ENCODE results near the gene LYRM1. TPM values are rescaled to one million over a fixed set of nuclear protein-coding genes. Genes with fewer than 3 reads are reported as not detected.

The LYRM1 gene
- total RNA-seq, 2 donors from 2014 or later = 26.1 to 64.5 TPM

- intact Hi-C loops (cut with DNase I) = no loop called here
- H3K4me1 ChIP-seq (replicated peaks) = no peaks in the 10 kb centered on the region
- DNase-seq (ENCODE audit: low spot score) = no peak
- H3K27ac ChIP-seq = no peak overlapping the region
- WGBS = 92% methylated on average over 8 of the region's 8 CpGs
- H3K36me3 ChIP-seq = no peaks in the 10 kb centered on the region
- TF ChIP-seq CTCF (IDR thresholded peaks at IDR 0.05) = no peak
- no peak for TF ChIP-seq POLR2AphosphoS5 (IDR thresholded peaks at IDR 0.05)
- TF ChIP-seq POLR2A (IDR thresholded peaks at IDR 0.05) = no peak
- no peaks in the 10 kb centered on the region for H3K27me3 ChIP-seq (replicated peaks; ENCODE audit: insufficient read depth)
- no peaks in the 10 kb centered on the region for H3K9me3 ChIP-seq
- H3K4me3 ChIP-seq = no peak overlapping the region
These were observed 45.6 kb downstream of the LYRM1 start for GRCh38 chr16:20946015-20946629.

GRCh38 chr16:20948444-20948843 lies 47.9 kb downstream of the LYRM1 start:
- WGBS = 89% methylated on average over 9 of the region's 9 CpGs
- intact Hi-C loops (cut with DNase I) = no loop called here
- H3K36me3 ChIP-seq = no peaks in the 10 kb centered on the region

GRCh38 chr16:20949660-20950059 lies 49.1 kb downstream of the LYRM1 start:
- no peak overlapping the region for H3K27ac ChIP-seq
- H3K9me3 ChIP-seq = no peaks in the 10 kb centered on the region
- H3K27me3 ChIP-seq (replicated peaks; ENCODE audit: insufficient read depth) = no peaks in the 10 kb centered on the region
- no peaks in the 10 kb centered on the region for H3K36me3 ChIP-seq
- WGBS = 67% methylated on average over 3 of the region's 3 CpGs
- H3K4me3 ChIP-seq = no peak overlapping the region
- DNase-seq (ENCODE audit: low spot score) = no peak
- TF ChIP-seq POLR2AphosphoS5 (IDR thresholded peaks at IDR 0.05) (no peak), CTCF (IDR thresholded peaks at IDR 0.05) (no peak), POLR2A (IDR thresholded peaks at IDR 0.05) (no peak)
- H3K4me1 ChIP-seq (replicated peaks) = no peaks in the 10 kb centered on the region
- intact Hi-C loops (cut with DNase I) = no loop called here

More at GRCh38 chr16:20948444-20948843, 47.9 kb downstream of the LYRM1 start:
- H3K27ac ChIP-seq = no peak overlapping the region
- TF ChIP-seq CTCF (IDR thresholded peaks at IDR 0.05) (no peak), POLR2A (IDR thresholded peaks at IDR 0.05) (no peak), POLR2AphosphoS5 (IDR thresholded peaks at IDR 0.05) (no peak)
- no peaks in the 10 kb centered on the region for H3K4me1 ChIP-seq (replicated peaks)
- H3K27me3 ChIP-seq (replicated peaks; ENCODE audit: insufficient read depth) = no peaks in the 10 kb centered on the region
- H3K4me3 ChIP-seq = no peak overlapping the region
- DNase-seq (ENCODE audit: low spot score) = no peak
- H3K9me3 ChIP-seq = no peaks in the 10 kb centered on the region

- Histone ChIP-seq H3K9me3 (no peaks in the 10 kb centered on the region), H3K27ac (no peak overlapping the region), H3K27me3 (replicated peaks; ENCODE audit: insufficient read depth) (no peaks in the 10 kb centered on the region), H3K4me1 (replicated peaks) (no peaks in the 10 kb centered on the region), H3K4me3 (no peak overlapping the region), H3K36me3 (no peaks in the 10 kb centered on the region)
- DNase-seq (ENCODE audit: low spot score) = no peak
- TF ChIP-seq CTCF (IDR thresholded peaks at IDR 0.05) = no peak
- no peak for TF ChIP-seq POLR2AphosphoS5 (IDR thresholded peaks at IDR 0.05)
- TF ChIP-seq POLR2A (IDR thresholded peaks at IDR 0.05) = no peak
- intact Hi-C loops (cut with DNase I) = no loop called here
- WGBS = 84% methylated on average over 4 of the region's 4 CpGs
These were observed 49.7 kb downstream of the LYRM1 start for GRCh38 chr16:20950294-20950693.
